Cardiac fibroblast (primary cell): ENCODE data around the gene USO1.
"Not testable (repeated sequence)": the region's sequence is repeated elsewhere in the genome, so short reads cannot be mapped to it uniquely, and the experiment has no call there.

ENCODE experiments used
- DNase-seq, 2 donors: peaks; one replicate each; pipeline versions ENCODE4 v3.0.0 to v3.0.0-alpha.2; 2010; ENCODE audit warnings: low read depth in 2 of 2
- H3K4me3 ChIP-seq, 2 donors: replicated peaks in 1 of 2; 1 replicate in 1 of 2; 2 replicates in 1 of 2; pipeline ENCODE4 v1.5.1; 2011; ENCODE audit warnings: low read depth in 2 of 2, low read length in 2 of 2, mild to moderate bottlenecking in 2 of 2, moderate library complexity in 1 of 2
- CTCF ChIP-seq: IDR thresholded peaks from one replicate; pipeline ENCODE4 v1.5.1; 2011; ENCODE audit warnings: low read depth, mild to moderate bottlenecking, low read length, inconsistent platforms

USO1 gene

GRCh38 chr4:75844151-75844662, 119.8 kb downstream of the USO1 start:
- peak; percentile 92 to 96 for DNase-seq
- TF ChIP-seq CTCF = no peak
- H3K4me3 ChIP-seq = no peak overlapping the region

GRCh38 chr4:75845992-75846391, 121.6 kb downstream of the USO1 start:
- peak in 1 of 2 donors; percentile 36 for DNase-seq
- TF ChIP-seq CTCF = no peak
- H3K4me3 ChIP-seq = no peak overlapping the region

GRCh38 chr4:75848171-75848760, 123.9 kb downstream of the USO1 start:
- TF ChIP-seq CTCF = peak; percentile 53
- not testable (repeated sequence) for H3K4me3 ChIP-seq
- peak; percentile 95 for DNase-seq

GRCh38 chr4:75848891-75849290, 124.5 kb downstream of the USO1 start:
- no peak overlapping the region for H3K4me3 ChIP-seq
- peak; percentile 17 to 70 for DNase-seq
- TF ChIP-seq CTCF = no peak

GRCh38 chr4:75849461-75849860, 125.1 kb downstream of the USO1 start:
- TF ChIP-seq CTCF = no peak
- no peak overlapping the region for H3K4me3 ChIP-seq
- peak; percentile 10 to 46 for DNase-seq

GRCh38 chr4:75858721-75859120, 134.3 kb downstream of the USO1 start:
- TF ChIP-seq CTCF = no peak
- no peak for DNase-seq

GRCh38 chr4:75860606-75861005, 136.2 kb downstream of the USO1 start:
- DNase-seq = no peak
- no peak for TF ChIP-seq CTCF
- no peak overlapping the region for H3K4me3 ChIP-seq

More at GRCh38 chr4:75858721-75859120, 134.3 kb downstream of the USO1 start:
- H3K4me3 ChIP-seq = no peak overlapping the region
